GM12878 (cell line): ENCODE data around the gene ARHGAP22. TPM values are rescaled to one million over a fixed set of nuclear protein-coding genes. Genes with fewer than 3 reads are reported as not detected.

Experiments
- ATAC-seq: fragments of 200-7000 bp; cut with Tn5 transposase; 3 replicates; pipeline ENCODE4 v1.9.1; 2020; ENCODE audit warnings: mild to moderate bottlenecking, moderate library complexity
- BruUV-seq: library from RNA; stranded (reverse); fragments of 400-500 nt; replicated peaks from 2 replicates; lab custom pipeline; 2021; lab: Mats Ljungman, UMichigan
- CTCF ChIA-PET: fragments of 300-600 bp; sonication (Branson Sonifier 250); formaldehyde crosslinking; extraction: SDS; loops from one replicate; lab custom pipeline; 2021; ENCODE audit warnings: inconsistent platforms; lab: Yijun Ruan, JAX
- POLR2A ChIA-PET: fragments of 350-600 bp; formaldehyde crosslinking; extraction: SDS; loops from one replicate; lab custom pipeline; 2021; ENCODE audit warnings: inconsistent platforms; lab: Charles Lee
- RAD21 ChIA-PET: fragments of 300-600 bp; sonication (Branson Sonifier 250); formaldehyde crosslinking; loops from one replicate; lab custom pipeline; 2023; ENCODE audit warnings: antibody characterized with exemption; ENCODE audit not compliant: unreplicated experiment; lab: Charles Lee
- SMC1A ChIA-PET: fragments of 300-600 bp; sonication (Branson Sonifier 250); formaldehyde crosslinking; loops from one replicate; lab custom pipeline; 2023; ENCODE audit not compliant: unreplicated experiment, uncharacterized antibody; lab: Charles Lee
- DNase-seq: peaks from one replicate; pipeline ENCODE4 v3.0.0-alpha.2; 2011; ENCODE audit warnings: low read depth, low spot score
- FAIRE-seq: peaks from 3 replicates; lab custom pipeline; 2011; peaks lifted over from hg19 to GRCh38; lab: Jason Lieb, UNC
- H2AFZ ChIP-seq: 2 replicates; pipeline ENCODE4 v1.6.0; 2011; ENCODE audit warnings: low read depth, low read length, control low read depth; ENCODE audit not compliant: control insufficient read depth
- H3K27ac ChIP-seq: 2 replicates; pipeline ENCODE4 v1.5.1; 2011; ENCODE audit warnings: control low read depth; ENCODE audit not compliant: control insufficient read depth, insufficient read depth
- H3K27me3 ChIP-seq, 2 experiments: replicated peaks in 1 of 2; 2 replicates each; pipeline versions ENCODE4 v1.6.0 to v1.6.1; 2011; ENCODE audit warnings: low read length in 1 of 2; ENCODE audit not compliant: control insufficient read depth in 2 of 2, insufficient read depth in 2 of 2
- H3K36me3 ChIP-seq, 2 experiments: 2 replicates each; pipeline ENCODE4 v1.5.1; 2011; ENCODE audit warnings: low read length in 1 of 2; ENCODE audit not compliant: control insufficient read depth in 2 of 2, insufficient read depth in 2 of 2
- H3K4me1 ChIP-seq: 2 replicates; pipeline ENCODE4 v1.6.1; 2011; ENCODE audit warnings: mild to moderate bottlenecking, low read length, moderate library complexity, mixed read lengths; ENCODE audit not compliant: control insufficient read depth, insufficient read depth
- H3K4me2 ChIP-seq: 2 replicates; pipeline ENCODE4 v1.6.0; 2011; ENCODE audit warnings: control low read depth; ENCODE audit not compliant: control insufficient read depth, insufficient read depth
- H3K4me3 ChIP-seq: fragments of 200-600 bp; sonication (generic); 2 replicates; pipeline ENCODE4 v1.5.1; 2016
- H3K79me2 ChIP-seq: 2 replicates; pipeline ENCODE4 v1.6.0; 2011; ENCODE audit warnings: low read length; ENCODE audit not compliant: control insufficient read depth, insufficient read depth
- H3K9ac ChIP-seq: 2 replicates; pipeline ENCODE4 v1.8.0; 2011; ENCODE audit warnings: low read length, control low read depth, mixed read lengths; ENCODE audit not compliant: control insufficient read depth, insufficient read depth
- H3K9me3 ChIP-seq: replicated peaks from 3 replicates; pipeline ENCODE4 v1.5.1; 2011; ENCODE audit warnings: mild to moderate bottlenecking, low read length; ENCODE audit not compliant: control insufficient read depth, insufficient read depth
- H4K20me1 ChIP-seq: 2 replicates; pipeline ENCODE4 v1.6.0; 2011; ENCODE audit not compliant: control insufficient read depth, insufficient read depth
- FOXM1 ChIP-seq: IDR thresholded peaks from 2 replicates; pipeline ENCODE4 v1.6.1; 2012; ENCODE audit warnings: low read depth, mild to moderate bottlenecking, inconsistent platforms, low read length, moderate library complexity
- GATAD2B ChIP-seq: fragments of 450-650 bp; conservative IDR thresholded peaks from 2 replicates; pipeline ENCODE4 v1.6.1; 2017; ENCODE audit warnings: low read depth, mild to moderate bottlenecking, moderate library complexity
- LARP7 ChIP-seq: fragments of 450-650 bp; IDR thresholded peaks from 2 replicates; pipeline ENCODE4 v1.6.1; 2017; ENCODE audit warnings: mild to moderate bottlenecking
- MTA3 ChIP-seq: IDR thresholded peaks from 2 replicates; pipeline ENCODE4 v1.6.1; 2012; ENCODE audit warnings: low read length, inconsistent platforms, borderline replicate concordance
- POLR2AphosphoS5 ChIP-seq: IDR thresholded peaks from 2 replicates; pipeline ENCODE4 v1.6.1; 2011; ENCODE audit warnings: mild to moderate bottlenecking, low read length, inconsistent platforms
- SRF ChIP-seq, 2 experiments: IDR thresholded peaks; 2 replicates each; pipeline ENCODE4 v1.6.1; 2011; ENCODE audit warnings: low read depth in 2 of 2, low read length in 2 of 2, mild to moderate bottlenecking in 1 of 2, moderate library complexity in 1 of 2
- WRNIP1 ChIP-seq: IDR thresholded peaks from 2 replicates; pipeline ENCODE4 v1.6.1; 2011; ENCODE audit warnings: low read depth, low read length, improper control_type of control experiment, borderline replicate concordance
- YY1 ChIP-seq: IDR thresholded peaks from 2 replicates; pipeline ENCODE4 v1.6.1; 2011; ENCODE audit warnings: low read depth, mild to moderate bottlenecking, low read length
- WGBS: methylation state at CpG from one replicate; pipeline ENCODE4 v1.1.6; 2016; ENCODE audit warnings: low lambda C conversion rate; ENCODE audit not compliant: insufficient replicate concordance, insufficient coverage; ENCODE audit errors: missing lambda C conversion rate; 5-methylcytosine and 5-hydroxymethylcytosine counted together
- in situ Hi-C: fragments of 300-500 bp; cut with MboI; formaldehyde crosslinking; loops from 9 replicates; pipeline ENCODE4 v1.14.3; 2018; ENCODE audit warnings: mixed read lengths
- intact Hi-C: fragments of 100-400 bp; cut with micrococcal nuclease; formaldehyde crosslinking; loops from one replicate; pipeline ENCODE4 v1.14.2; 2022; ENCODE audit not compliant: unreplicated experiment
- polyA plus RNA-seq, 11 experiments: library from polyadenylated mRNA; depleted of rRNA in 4 of 11; unstranded in 6 of 11; stranded (reverse) in 5 of 11; fragments of >200 nt; fragmentation: Nextera tagmentation in 4 of 11; fragmentation: Illumina TruSeq in 1 of 11; extraction: Ambion mirVana in 4 of 11; extraction: Trizol in 1 of 11; gene quantifications; 1 replicate in 1 of 11; 2 replicates in 10 of 11; pipeline versions ENCODE4 v1.2.1 to v1.2.3, GENCODE V29; 2011 to 2016; ENCODE audit warnings: inconsistent platforms in 2 of 11, missing spikeins in 2 of 11, low read depth in 1 of 11
- total RNA-seq, 4 experiments: library from RNA; depleted of rRNA in 3 of 4; stranded (reverse); fragments of >200 nt in 3 of 4; fragmentation: Illumina TruSeq in 1 of 4; extraction: Trizol in 1 of 4; gene quantifications; 2 replicates each; pipeline versions ENCODE4 v1.2.1 to v1.2.3, GENCODE V29; 2013 to 2021
- TF ChIP-seq, protein P1 (sequence below): IDR thresholded peaks from 2 replicates; pipeline ENCODE4 v1.6.1; 2011; ENCODE audit warnings: mild to moderate bottlenecking, low read depth, low read length, moderate library complexity; ENCODE audit not compliant: insufficient replicate concordance

The ARHGAP22 gene
- total and polyA plus RNA-seq, 10 of the 15 experiments (the other 5 are each of a cell fraction or from before 2014, with no cell fraction given): 0.07 to 0.61 (median 0.18) TPM; not detected in 5

DNA sequence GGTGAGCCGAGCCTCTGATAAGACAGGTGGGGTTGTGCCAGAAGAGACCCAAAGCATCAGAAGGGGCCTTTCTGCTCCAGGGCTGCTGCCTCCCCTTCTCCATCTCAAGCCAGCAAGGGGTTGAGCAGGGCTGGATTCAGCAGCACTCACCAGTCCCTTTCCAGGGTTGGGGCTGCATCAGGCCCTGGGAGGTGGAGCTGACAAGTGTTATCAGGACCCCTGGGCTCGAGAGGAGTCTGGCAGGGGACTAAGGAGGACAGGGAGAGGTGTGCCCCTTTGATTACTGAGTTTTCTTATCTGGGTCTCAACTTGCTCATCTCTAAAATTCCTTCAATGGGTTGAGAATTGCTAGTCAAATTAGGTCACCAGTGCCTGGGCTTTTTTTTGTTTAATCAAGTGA, 17.8 kb downstream of the ARHGAP22 start:
- ChIA-PET RAD21 (interaction anchor here (0.8 kb wide), 1 partner anchor 71 kb away, joined by 3 read pairs; no protein-coding TSS in a partner anchor), POLR2A (interaction anchor here (1.2 kb wide), 1 partner anchor 8 kb away, joined by 3 read pairs; no protein-coding TSS in a partner anchor), CTCF (interaction anchor here (1.0 to 1.4 kb wide), 3 partner anchors 21 to 70 kb away, joined by 3 to 5 read pairs (median 5); no protein-coding TSS in a partner anchor), SMC1A (interaction anchor here (0.8 to 1.6 kb wide), 5 partner anchors 8 to 28 kb away, joined by 3 to 8 read pairs (median 4); no protein-coding TSS in a partner anchor)
- ATAC-seq: no peak
- H4K20me1 ChIP-seq: no peaks in the 10 kb centered on the region
- no TSS peak for BruUV-seq
- no peaks in the 10 kb centered on the region for H3K4me1 ChIP-seq
- H3K79me2 ChIP-seq: no peaks in the 10 kb centered on the region
- no peaks in the 10 kb centered on the region for H3K36me3 ChIP-seq
- TF ChIP-seq WRNIP1 (no peak), LARP7 (no peak), MTA3 (no peak), POLR2AphosphoS5 (no peak), FOXM1 (no peak), GATAD2B (no peak), YY1 (no peak), SRF (IDR thresholded peaks at IDR 0.05; ENCODE audit: low read depth in 2 of 2, low read length in 2 of 2) (no peak)
- TF ChIP-seq, protein P1, sequence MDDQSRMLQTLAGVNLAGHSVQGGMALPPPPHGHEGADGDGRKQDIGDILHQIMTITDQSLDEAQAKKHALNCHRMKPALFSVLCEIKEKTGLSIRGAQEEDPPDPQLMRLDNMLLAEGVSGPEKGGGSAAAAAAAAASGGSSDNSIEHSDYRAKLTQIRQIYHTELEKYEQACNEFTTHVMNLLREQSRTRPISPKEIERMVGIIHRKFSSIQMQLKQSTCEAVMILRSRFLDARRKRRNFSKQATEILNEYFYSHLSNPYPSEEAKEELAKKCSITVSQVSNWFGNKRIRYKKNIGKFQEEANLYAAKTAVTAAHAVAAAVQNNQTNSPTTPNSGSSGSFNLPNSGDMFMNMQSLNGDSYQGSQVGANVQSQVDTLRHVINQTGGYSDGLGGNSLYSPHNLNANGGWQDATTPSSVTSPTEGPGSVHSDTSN: no peak
- H2AFZ ChIP-seq: no peak overlapping the region
- 29% methylated on average over 2 of the region's 2 CpGs for WGBS
- H3K27ac ChIP-seq: no peak overlapping the region
- H3K9me3 ChIP-seq: no peaks in the 10 kb centered on the region; the same call in 2 of the 3 replicates
- in situ Hi-C loops: no loop called here
- no peak for DNase-seq
- intact Hi-C loops: no loop called here
- no peak overlapping the region for H3K4me2 ChIP-seq
- no peak overlapping the region for H3K9ac ChIP-seq
- FAIRE-seq: no peak
- no peak overlapping the region for H3K4me3 ChIP-seq
- H3K27me3 ChIP-seq: no peaks in the 10 kb centered on the region
